ENCODE data around the gene NOSTRIN. TPM values are rescaled to one million over a fixed set of nuclear protein-coding genes. Genes with fewer than 3 reads are reported as not detected.

The NOSTRIN gene
- total RNA-seq, 1 donor from 2014 or later = not detected

DNA sequence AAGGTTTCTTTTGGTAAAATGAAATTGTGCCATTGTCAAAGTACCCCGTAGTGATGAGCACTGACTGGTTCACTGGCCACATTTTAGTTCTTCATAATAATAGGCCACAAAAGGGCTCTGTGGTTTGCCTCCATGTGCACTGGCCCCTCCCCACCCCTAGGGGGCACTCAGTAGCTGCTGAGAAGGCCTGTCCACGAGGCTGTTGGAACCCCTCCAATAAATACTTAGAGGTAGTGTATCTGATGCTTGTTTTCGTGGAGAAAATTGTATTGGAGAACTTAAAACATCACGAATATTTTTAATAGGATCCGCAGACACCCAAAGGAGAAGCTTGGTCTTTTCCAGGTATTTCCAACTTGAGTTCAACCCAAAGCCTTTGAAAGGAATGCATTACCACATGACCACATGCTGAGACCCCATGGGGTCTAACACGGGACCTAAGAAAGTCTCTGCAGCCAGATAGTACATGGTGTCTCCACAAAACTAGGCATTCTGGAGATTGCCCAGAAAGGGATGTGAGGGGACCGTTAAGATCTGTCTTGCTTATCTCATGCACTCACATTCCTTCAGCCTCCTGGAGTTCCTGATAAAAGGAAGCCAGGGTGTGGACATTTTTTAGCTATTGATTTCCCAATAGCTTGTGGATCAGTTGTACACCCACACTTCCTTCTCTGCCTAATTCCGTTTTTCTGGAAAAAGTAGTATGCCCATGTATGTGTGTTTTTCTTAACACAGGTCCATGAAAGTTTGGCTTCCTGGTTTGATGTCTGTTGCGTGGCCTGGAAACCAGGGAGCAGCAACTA lies 28.5 kb upstream of the NOSTRIN start:
- peaks cover 31% of the 10 kb centered on the region for H3K36me3 Mint-ChIP-seq (ENCODE audit: low read depth)

DNA sequence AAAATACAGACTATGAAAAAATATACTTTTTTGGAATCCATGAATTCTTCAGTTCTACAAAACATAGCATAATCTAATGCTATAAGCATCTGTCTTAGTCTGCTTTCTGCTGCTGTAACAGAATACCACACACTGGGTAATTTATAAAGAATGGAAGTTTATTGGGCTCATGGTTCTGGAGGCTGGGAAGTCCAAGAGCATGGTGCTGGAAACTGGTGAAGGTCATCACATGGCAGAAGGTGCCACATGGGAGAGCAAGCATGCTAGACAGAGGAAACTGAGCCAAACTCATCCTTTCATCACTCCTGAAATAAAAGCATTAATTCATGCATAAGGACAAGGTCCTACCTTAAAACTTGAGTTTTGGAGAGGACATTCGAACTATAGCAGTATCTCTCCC lies 26.6 kb upstream of the NOSTRIN start:
- TF ChIP-seq, protein P1, sequence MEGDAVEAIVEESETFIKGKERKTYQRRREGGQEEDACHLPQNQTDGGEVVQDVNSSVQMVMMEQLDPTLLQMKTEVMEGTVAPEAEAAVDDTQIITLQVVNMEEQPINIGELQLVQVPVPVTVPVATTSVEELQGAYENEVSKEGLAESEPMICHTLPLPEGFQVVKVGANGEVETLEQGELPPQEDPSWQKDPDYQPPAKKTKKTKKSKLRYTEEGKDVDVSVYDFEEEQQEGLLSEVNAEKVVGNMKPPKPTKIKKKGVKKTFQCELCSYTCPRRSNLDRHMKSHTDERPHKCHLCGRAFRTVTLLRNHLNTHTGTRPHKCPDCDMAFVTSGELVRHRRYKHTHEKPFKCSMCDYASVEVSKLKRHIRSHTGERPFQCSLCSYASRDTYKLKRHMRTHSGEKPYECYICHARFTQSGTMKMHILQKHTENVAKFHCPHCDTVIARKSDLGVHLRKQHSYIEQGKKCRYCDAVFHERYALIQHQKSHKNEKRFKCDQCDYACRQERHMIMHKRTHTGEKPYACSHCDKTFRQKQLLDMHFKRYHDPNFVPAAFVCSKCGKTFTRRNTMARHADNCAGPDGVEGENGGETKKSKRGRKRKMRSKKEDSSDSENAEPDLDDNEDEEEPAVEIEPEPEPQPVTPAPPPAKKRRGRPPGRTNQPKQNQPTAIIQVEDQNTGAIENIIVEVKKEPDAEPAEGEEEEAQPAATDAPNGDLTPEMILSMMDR (conservative IDR thresholded peaks at IDR 0.05) = no peak
- Mint-ChIP-seq H3K27ac (ENCODE audit: unreplicated experiment) (no peak overlapping the region), H3K4me1 (peaks cover 6% of the 10 kb centered on the region), H3K9me3 (peaks cover 12% of the 10 kb centered on the region), H3K36me3 (ENCODE audit: low read depth) (peaks cover 19% of the 10 kb centered on the region), H3K27me3 (ENCODE audit: low read depth) (no peaks in the 10 kb centered on the region), H3K4me3 (no peak overlapping the region)
- no peak for DNase-seq (ENCODE audit: low read depth, low spot score)

More for the DNA sequence above, 28.5 kb upstream of the NOSTRIN start:
- no peak overlapping the region for H3K27ac Mint-ChIP-seq (ENCODE audit: unreplicated experiment)
- TF ChIP-seq, protein P1 (conservative IDR thresholded peaks at IDR 0.05) = peak; percentile 64
- peak; percentile 14 for DNase-seq (ENCODE audit: low read depth, low spot score)
- no peaks in the 10 kb centered on the region for H3K4me1 Mint-ChIP-seq
- H3K4me3 Mint-ChIP-seq = no peak overlapping the region
- H3K27me3 Mint-ChIP-seq (ENCODE audit: low read depth) = no peaks in the 10 kb centered on the region
- H3K9me3 Mint-ChIP-seq = peaks cover 12% of the 10 kb centered on the region

DNA sequence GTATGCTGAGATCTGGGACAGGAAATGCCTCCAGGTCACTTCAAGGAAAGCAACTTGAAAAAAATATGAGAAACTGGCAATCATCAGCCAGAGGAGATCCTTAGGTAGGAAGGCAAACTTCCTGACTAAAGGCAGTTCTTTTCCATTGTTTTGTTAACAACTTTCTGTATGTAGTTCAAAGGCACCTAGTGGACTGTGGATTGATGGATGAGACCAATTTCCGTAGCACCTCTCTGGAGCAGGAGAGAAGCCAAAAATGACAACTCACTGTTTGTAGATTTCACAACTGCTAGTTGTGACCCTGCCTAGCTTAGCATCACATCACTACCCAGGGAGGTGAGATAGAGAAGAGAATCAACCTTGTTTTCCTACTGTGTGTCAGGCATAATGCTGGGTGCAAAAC lies 21.8 kb upstream of the NOSTRIN start:
- H3K4me3 Mint-ChIP-seq = no peak overlapping the region
- no peak for DNase-seq (ENCODE audit: low read depth, low spot score)
- TF ChIP-seq, protein P1 (conservative IDR thresholded peaks at IDR 0.05) = no peak
- H3K27ac Mint-ChIP-seq (ENCODE audit: unreplicated experiment) = no peak overlapping the region
- no peaks in the 10 kb centered on the region for H3K27me3 Mint-ChIP-seq (ENCODE audit: low read depth)
- peaks cover 14% of the 10 kb centered on the region for H3K4me1 Mint-ChIP-seq
- H3K9me3 Mint-ChIP-seq = peaks cover 12% of the 10 kb centered on the region
- H3K36me3 Mint-ChIP-seq (ENCODE audit: low read depth) = peaks cover 13% of the 10 kb centered on the region

DNA sequence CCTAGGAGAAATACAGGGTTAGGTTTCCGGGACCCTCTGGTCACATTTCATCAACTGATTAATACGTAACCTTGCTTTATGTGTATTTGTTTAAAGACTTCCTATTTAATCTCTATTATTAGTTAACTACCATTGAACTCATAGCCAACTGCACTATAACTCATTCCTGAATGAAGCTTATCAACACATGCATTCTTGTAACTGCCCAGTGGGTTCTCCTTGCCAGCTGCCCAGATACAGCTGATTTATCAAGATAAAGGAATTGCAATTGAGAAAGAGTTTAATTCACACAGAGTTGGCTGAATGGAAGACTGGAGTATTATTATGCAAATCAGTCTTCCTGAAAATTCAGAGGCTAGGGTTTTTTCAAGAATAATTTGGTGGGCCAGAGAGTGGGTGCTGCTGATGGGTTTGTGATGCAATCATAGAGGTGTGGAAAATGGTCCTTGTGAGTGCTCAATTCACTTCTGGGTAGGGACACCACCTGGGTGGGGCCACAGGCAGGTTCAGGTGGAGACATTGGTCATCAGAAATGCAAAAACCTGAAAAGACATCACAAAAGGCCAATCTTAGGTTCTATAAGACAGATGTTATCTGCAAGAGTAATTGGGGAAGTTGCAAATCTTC lies 21.1 kb upstream of the NOSTRIN start:
- Mint-ChIP-seq H3K36me3 (ENCODE audit: low read depth) (peaks cover 9% of the 10 kb centered on the region), H3K4me1 (peaks cover 14% of the 10 kb centered on the region), H3K27ac (ENCODE audit: unreplicated experiment) (peak overlapping the region; percentile 9), H3K4me3 (no peak overlapping the region), H3K27me3 (ENCODE audit: low read depth) (no peaks in the 10 kb centered on the region), H3K9me3 (peaks cover 9% of the 10 kb centered on the region)
- DNase-seq (ENCODE audit: low read depth, low spot score) = no peak
- TF ChIP-seq, protein P1 (conservative IDR thresholded peaks at IDR 0.05) = no peak

DNA sequence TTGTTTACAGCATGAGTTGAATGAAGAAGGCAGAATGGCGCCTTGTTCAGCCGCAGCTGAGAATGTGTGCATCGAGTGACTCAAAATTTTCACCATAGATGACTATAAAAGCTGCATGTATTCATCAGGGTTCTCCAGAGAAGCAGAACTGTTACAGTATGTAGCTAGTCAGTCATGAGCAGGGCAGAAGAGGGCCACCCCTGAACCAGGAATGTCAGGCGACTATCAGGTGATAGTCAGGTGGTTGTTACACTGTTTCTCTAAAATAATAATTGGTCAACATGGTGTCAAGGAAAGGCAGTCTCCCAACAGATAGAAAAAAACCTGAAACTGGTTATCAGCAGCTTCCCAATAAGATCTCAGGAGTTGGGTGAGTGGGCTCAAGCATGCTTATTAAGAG lies 20.2 kb upstream of the NOSTRIN start:
- H3K4me1 Mint-ChIP-seq = peaks cover 14% of the 10 kb centered on the region
- no peaks in the 10 kb centered on the region for H3K27me3 Mint-ChIP-seq (ENCODE audit: low read depth)
- no peak overlapping the region for H3K27ac Mint-ChIP-seq (ENCODE audit: unreplicated experiment)
- no peak overlapping the region for H3K4me3 Mint-ChIP-seq
- H3K36me3 Mint-ChIP-seq (ENCODE audit: low read depth) = peaks cover 8% of the 10 kb centered on the region
- DNase-seq (ENCODE audit: low read depth, low spot score) = no peak
- H3K9me3 Mint-ChIP-seq = peaks cover 9% of the 10 kb centered on the region
- TF ChIP-seq, protein P1 (conservative IDR thresholded peaks at IDR 0.05) = no peak

All from neural crest cell (in vitro differentiated cells).